H9 (cell line): ENCODE data around the gene DUSP5. TPM values are rescaled to one million over a fixed set of nuclear protein-coding genes. Genes with fewer than 3 reads are reported as not detected.

ENCODE experiments used
- DNase-seq: peaks from one replicate; pipeline ENCODE4 v3.0.0-alpha.2; 2017
- H2AFZ ChIP-seq: one replicate; pipeline ENCODE4 v1.6.1; 2013; ENCODE audit warnings: mild to moderate bottlenecking, low read length, control low read depth, moderate library complexity
- H2AK5ac ChIP-seq: 2 replicates; pipeline ENCODE4 v1.6.1; 2013; ENCODE audit warnings: low read length, control low read depth, mixed read lengths; ENCODE audit not compliant: insufficient read length
- H2BK120ac ChIP-seq: one replicate; pipeline ENCODE4 v1.6.1; 2013; ENCODE audit warnings: low read depth, mild to moderate bottlenecking, low read length, control low read depth, inconsistent platforms; ENCODE audit not compliant: poor library complexity, severe bottlenecking
- H2BK12ac ChIP-seq: 2 replicates; pipeline ENCODE4 v1.6.1; 2013; ENCODE audit warnings: low read length, control low read depth, mixed read lengths, low read depth; ENCODE audit not compliant: insufficient read length
- H2BK15ac ChIP-seq: 2 replicates; pipeline ENCODE4 v1.6.1; 2013; ENCODE audit warnings: low read depth, low read length, control low read depth
- H2BK20ac ChIP-seq: one replicate; pipeline ENCODE4 v1.6.1; 2013; ENCODE audit warnings: low read depth, mild to moderate bottlenecking, low read length, control low read depth, inconsistent platforms; ENCODE audit not compliant: poor library complexity, severe bottlenecking
- H2BK5ac ChIP-seq: 2 replicates; pipeline ENCODE4 v1.6.1; 2013; ENCODE audit warnings: low read length, control low read depth, mixed read lengths; ENCODE audit not compliant: insufficient read length
- H3K14ac ChIP-seq: 2 replicates; pipeline ENCODE4 v1.6.1; 2013; ENCODE audit warnings: low read length, control low read depth; ENCODE audit not compliant: insufficient read depth
- H3K18ac ChIP-seq: 2 replicates; pipeline ENCODE4 v1.6.1; 2013; ENCODE audit warnings: low read depth, mild to moderate bottlenecking, mixed read lengths, low read length, control low read depth; ENCODE audit not compliant: insufficient read length
- H3K23ac ChIP-seq: 2 replicates; pipeline ENCODE4 v1.6.1; 2013; ENCODE audit warnings: low read length, control low read depth, mixed read lengths, low read depth; ENCODE audit not compliant: insufficient read length
- H3K23me2 ChIP-seq: 2 replicates; pipeline ENCODE4 v1.6.1; 2013; ENCODE audit warnings: low read depth, mild to moderate bottlenecking, mixed read lengths, low read length, control low read depth; ENCODE audit not compliant: insufficient read length, poor library complexity, severe bottlenecking
- H3K27ac ChIP-seq: 2 replicates; pipeline ENCODE4 v1.5.1; 2013; ENCODE audit warnings: low read length, control low read depth, mixed read lengths, low read depth; ENCODE audit not compliant: insufficient read length
- H3K27me3 ChIP-seq: 2 replicates; pipeline ENCODE4 v1.6.1; 2013; ENCODE audit warnings: low read length, control low read depth, inconsistent platforms; ENCODE audit not compliant: insufficient read depth
- H3K4ac ChIP-seq: 2 replicates; pipeline ENCODE4 v1.6.1; 2013; ENCODE audit warnings: low read depth, mild to moderate bottlenecking, control low read depth, inconsistent platforms, low read length, moderate library complexity
- H3K4me1 ChIP-seq: 2 replicates; pipeline ENCODE4 v1.6.1; 2013; ENCODE audit warnings: low read length, control low read depth, inconsistent platforms; ENCODE audit not compliant: insufficient read depth
- H3K4me2 ChIP-seq: 2 replicates; pipeline ENCODE4 v1.6.1; 2013; ENCODE audit warnings: low read length, control low read depth, mixed read lengths; ENCODE audit not compliant: insufficient read length, insufficient read depth
- H3K56ac ChIP-seq: 2 replicates; pipeline ENCODE4 v1.6.1; 2013; ENCODE audit warnings: low read depth, mild to moderate bottlenecking, mixed read lengths, low read length, control low read depth; ENCODE audit not compliant: insufficient read length
- H3K79me1 ChIP-seq: 2 replicates; pipeline ENCODE4 v1.6.1; 2013; ENCODE audit warnings: low read depth, mild to moderate bottlenecking, moderate library complexity, low read length, control low read depth, inconsistent platforms; ENCODE audit not compliant: insufficient read depth, poor library complexity, severe bottlenecking
- H3K79me2 ChIP-seq: 2 replicates; pipeline ENCODE4 v1.6.1; 2013; ENCODE audit warnings: low read length, control low read depth, inconsistent platforms; ENCODE audit not compliant: insufficient read depth
- H3K9ac ChIP-seq: 2 replicates; pipeline ENCODE4 v1.6.1; 2013; ENCODE audit warnings: low read length, control low read depth, mixed read lengths; ENCODE audit not compliant: insufficient read length; ENCODE audit errors: extremely low read depth
- H3K9me3 ChIP-seq: one replicate; pipeline ENCODE4 v1.6.1; 2013; ENCODE audit warnings: low read depth, low read length, inconsistent platforms; ENCODE audit not compliant: control insufficient read depth
- H3T11ph ChIP-seq: one replicate; pipeline ENCODE4 v1.6.1; 2013; ENCODE audit warnings: mild to moderate bottlenecking, low read length, control low read depth, inconsistent platforms
- H4K20me1 ChIP-seq: one replicate; pipeline ENCODE4 v1.6.1; 2013; ENCODE audit not compliant: control insufficient read depth, insufficient read length, insufficient read depth
- H4K5ac ChIP-seq: 2 replicates; pipeline ENCODE4 v1.6.1; 2013; ENCODE audit warnings: low read depth, mild to moderate bottlenecking, mixed read lengths, low read length, control low read depth; ENCODE audit not compliant: insufficient read length
- H4K8ac ChIP-seq: replicated peaks from 2 replicates; pipeline ENCODE4 v1.6.1; 2013; ENCODE audit warnings: low read length, control low read depth, mixed read lengths, low read depth; ENCODE audit not compliant: insufficient read length
- H4K91ac ChIP-seq: 2 replicates; pipeline ENCODE4 v1.6.1; 2013; ENCODE audit warnings: low read depth, mild to moderate bottlenecking, moderate library complexity, mixed read lengths, low read length, control low read depth; ENCODE audit not compliant: insufficient read length
- H3K27ac Mint-ChIP-seq, 3 experiments: 2 replicates in 2 of 3; 3 replicates in 1 of 3; pipeline ENCODE4 v1.8.0; 2020 to 2021; ENCODE audit warnings: mixed read lengths in 3 of 3, mild to moderate bottlenecking in 1 of 3, moderate library complexity in 1 of 3
- H3K27me3 Mint-ChIP-seq: 2 replicates; pipeline ENCODE4 v1.8.0; 2021; ENCODE audit warnings: low read depth, mild to moderate bottlenecking, moderate library complexity, mixed read lengths
- H3K36me3 Mint-ChIP-seq, 3 experiments: 2 replicates in 2 of 3; 3 replicates in 1 of 3; pipeline ENCODE4 v1.8.0; 2020 to 2021; ENCODE audit warnings: low read depth in 3 of 3, mixed read lengths in 3 of 3; ENCODE audit not compliant: insufficient read depth in 1 of 3
- H3K4me1 Mint-ChIP-seq, 2 experiments: 2 replicates each; pipeline ENCODE4 v1.8.0; 2020; ENCODE audit warnings: mixed read lengths in 2 of 2
- H3K4me3 Mint-ChIP-seq, 2 experiments: 2 replicates in 1 of 2; 3 replicates in 1 of 2; pipeline ENCODE4 v1.8.0; 2020 to 2021; ENCODE audit warnings: mild to moderate bottlenecking in 2 of 2, mixed read lengths in 2 of 2, moderate library complexity in 1 of 2
- H3K9me3 Mint-ChIP-seq, 2 experiments: 2 replicates in 1 of 2; 3 replicates in 1 of 2; pipeline ENCODE4 v1.8.0; 2020; ENCODE audit warnings: mild to moderate bottlenecking in 2 of 2, mixed read lengths in 2 of 2, moderate library complexity in 1 of 2
- CTCF ChIP-seq: fragments of 200-600 bp; sonication (generic); conservative IDR thresholded peaks from 3 replicates; pipeline ENCODE4 v1.8.0; 2021; ENCODE audit warnings: antibody characterized with exemption, mild to moderate bottlenecking
- WGBS: extraction: QIAGEN DNeasy Blood & Tissue Kit; methylation state at CpG from one replicate; pipeline ENCODE4 v1.1.7; 2013; ENCODE audit warnings: missing lambda C conversion rate, low lambda C conversion rate, mixed read lengths; ENCODE audit not compliant: insufficient read length; ENCODE audit errors: extremely low coverage; 5-methylcytosine and 5-hydroxymethylcytosine counted together
- total RNA-seq: library from RNA; stranded (reverse); gene quantifications from 2 replicates; pipeline ENCODE4 v1.2.1, GENCODE V29; 2021

Gene DUSP5
- total RNA-seq, 1 experiment from 2014 or later = 29.3 TPM

- Histone ChIP-seq H3K27ac (no peak overlapping the region), H3K4ac (no peak overlapping the region), H3K9ac (no peak overlapping the region), H3K4me1 (peaks cover 20% of the 10 kb centered on the region), H4K91ac (no peak overlapping the region), H2BK15ac (no peak overlapping the region), H3K23ac (no peak overlapping the region), H4K8ac (no peak overlapping the region), H3T11ph (no peak overlapping the region), H2AK5ac (no peak overlapping the region), H3K23me2 (no peaks in the 10 kb centered on the region), H4K20me1 (no peaks in the 10 kb centered on the region), H2BK120ac (no peak overlapping the region), H3K56ac (no peak overlapping the region), H3K4me2 (no peak overlapping the region), H3K79me2 (no peaks in the 10 kb centered on the region), H3K79me1 (no peaks in the 10 kb centered on the region), H3K9me3 (no peaks in the 10 kb centered on the region), H3K14ac (no peak overlapping the region), H2BK5ac (no peak overlapping the region), H2BK20ac (no peak overlapping the region), H4K5ac (no peak overlapping the region), H3K27me3 (no peaks in the 10 kb centered on the region), H3K18ac (no peak overlapping the region), H2BK12ac (no peak overlapping the region), H2AFZ (no peak overlapping the region)
- Mint-ChIP-seq H3K27me3 (no peaks in the 10 kb centered on the region; the same call in 1 of the 2 replicates), H3K27ac (peak overlapping the region in 1 of 3 experiments; percentile 80; a peak in 2 of 7 replicates), H3K9me3 (no peaks in the 10 kb centered on the region), H3K4me1 (peaks cover 33% of the 10 kb centered on the region in 2 experiments), H3K36me3 (no peaks in the 10 kb centered on the region), H3K4me3 (no peak overlapping the region; a peak in 1 of 5 replicates)
- no CpG with 5 or more reads among the region's 5 CpGs for WGBS
- no peak for DNase-seq
- TF ChIP-seq CTCF = no peak
Observed at GRCh38 chr10:110488940-110489339, 8.8 kb upstream of the DUSP5 start.
